Ammon's horn (tissue), 1 donor: ENCODE results near the gene JCHAIN.
A peak's percentile ranks its signal among the peaks of the same experiment; 100 is the strongest.
"Not testable (repeated sequence)": the region's sequence is repeated elsewhere in the genome, so short reads cannot be mapped to it uniquely, and the experiment has no call there.

ENCODE experiments used
- DNase-seq: peaks from one replicate; pipeline ENCODE4 v3.0.0-alpha.2; 2016; ENCODE audit warnings: low spot score

JCHAIN gene

DNA sequence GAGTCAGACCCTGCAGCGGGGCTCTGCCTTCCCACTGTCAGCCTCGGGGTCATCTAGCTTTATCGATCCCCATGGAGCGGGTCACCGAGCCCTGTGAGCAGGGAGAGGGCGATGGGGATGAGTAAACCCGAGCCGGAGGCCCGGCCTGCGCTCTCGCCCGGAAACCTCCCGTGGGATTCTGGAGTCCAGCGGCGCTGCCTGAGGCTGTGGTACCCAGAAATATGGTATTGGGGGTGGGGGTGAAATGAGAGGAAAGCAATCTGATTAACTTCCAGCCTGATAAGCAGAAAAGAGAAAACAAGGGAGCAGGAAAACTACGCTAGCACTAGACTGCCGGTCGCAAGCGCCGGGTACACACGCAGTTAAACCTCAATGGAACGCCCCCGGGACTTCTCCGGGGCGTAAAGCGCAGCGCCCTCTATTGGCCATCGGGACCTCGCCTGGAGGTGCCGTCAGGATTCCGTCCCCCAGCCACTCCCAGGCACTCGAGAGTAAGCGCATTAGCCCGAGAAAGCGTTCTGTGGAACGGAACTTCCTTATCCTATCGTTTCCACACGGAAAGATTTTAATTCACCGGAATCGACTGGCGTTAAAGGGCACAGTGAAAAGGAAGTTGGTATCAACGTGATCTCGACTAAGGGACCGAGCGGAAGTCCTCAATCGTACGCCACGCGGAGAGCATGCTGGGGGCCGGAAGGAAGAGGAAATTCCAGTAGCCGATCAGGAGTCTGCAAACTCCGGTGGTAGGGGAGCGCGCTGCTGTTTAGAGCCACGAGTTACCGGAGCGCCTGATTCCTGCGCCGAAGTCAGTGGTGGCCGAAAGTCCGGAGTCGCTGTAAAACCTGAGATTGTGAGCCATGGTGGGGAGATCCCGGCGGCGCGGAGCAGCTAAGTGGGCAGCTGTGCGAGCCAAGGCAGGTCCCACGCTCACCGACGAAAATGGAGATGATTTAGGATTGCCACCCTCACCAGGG is 21.8 kb upstream of the JCHAIN start, which contains the start of gene UTP3:
Gene UTP3, plus strand, starts transcription at position 712 of the 974 bp plus-strand sequence. Its CDS starts 146 bp downstream, at position 858.
- peak; percentile 99 for DNase-seq

DNA sequence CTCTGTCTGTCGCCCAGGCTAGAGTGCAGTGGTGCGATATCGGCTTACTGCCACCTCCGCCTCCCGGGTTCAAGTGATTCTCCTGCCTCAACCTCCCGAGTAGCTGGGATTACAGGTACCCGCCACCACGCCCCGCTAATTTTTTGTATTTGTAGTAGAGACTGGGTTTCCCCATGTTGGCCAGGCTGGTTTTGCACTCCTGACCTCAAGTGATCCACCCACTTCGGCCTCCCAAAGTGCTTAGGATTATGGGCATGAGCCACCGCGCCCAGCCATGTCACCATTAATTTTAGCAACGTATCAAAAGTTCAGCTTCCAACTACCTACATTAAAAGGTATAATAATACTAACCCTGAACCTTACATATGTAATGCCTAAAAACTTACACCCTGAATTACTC is 21.1 kb upstream of the JCHAIN start:
- peak; percentile 11 for DNase-seq

DNA sequence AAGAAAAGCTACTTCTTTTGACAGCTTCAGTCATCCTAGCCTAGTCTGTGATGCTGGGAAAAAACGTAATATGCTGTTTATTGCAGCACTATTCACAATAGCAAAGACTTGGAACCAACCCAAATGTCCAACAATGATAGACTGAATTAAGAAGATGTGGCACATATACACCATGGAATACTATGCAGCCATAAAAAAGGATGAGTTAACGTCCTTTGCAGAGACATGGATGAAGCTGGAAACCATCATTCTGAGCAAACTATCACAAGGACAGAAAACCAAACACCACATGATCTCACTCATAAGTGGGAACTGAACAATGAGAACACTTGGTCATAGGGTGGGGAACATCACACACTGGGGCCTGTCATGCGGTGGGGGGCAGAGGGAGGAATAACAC is 15.8 kb upstream of the JCHAIN start:
- not testable (repeated sequence) for DNase-seq

DNA sequence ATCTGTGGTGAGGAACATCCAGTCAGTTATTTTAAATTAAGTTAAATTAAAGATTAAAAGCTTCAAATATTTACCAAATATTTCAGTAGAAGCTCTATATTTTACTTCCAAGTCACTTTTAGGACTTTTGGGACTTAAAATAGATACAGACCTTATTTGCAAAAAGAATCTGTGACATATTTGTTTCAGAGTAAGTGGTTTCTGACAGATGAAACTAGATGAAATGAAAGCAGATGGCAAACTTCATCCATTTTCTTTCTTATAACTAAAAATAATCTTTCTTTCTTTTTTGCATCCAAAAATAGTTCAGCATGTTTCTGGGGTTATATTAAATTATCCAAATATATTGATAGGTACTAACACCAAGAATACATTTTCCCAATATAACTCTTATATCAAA is 15.4 kb upstream of the JCHAIN start:
- DNase-seq, result no peak

DNA sequence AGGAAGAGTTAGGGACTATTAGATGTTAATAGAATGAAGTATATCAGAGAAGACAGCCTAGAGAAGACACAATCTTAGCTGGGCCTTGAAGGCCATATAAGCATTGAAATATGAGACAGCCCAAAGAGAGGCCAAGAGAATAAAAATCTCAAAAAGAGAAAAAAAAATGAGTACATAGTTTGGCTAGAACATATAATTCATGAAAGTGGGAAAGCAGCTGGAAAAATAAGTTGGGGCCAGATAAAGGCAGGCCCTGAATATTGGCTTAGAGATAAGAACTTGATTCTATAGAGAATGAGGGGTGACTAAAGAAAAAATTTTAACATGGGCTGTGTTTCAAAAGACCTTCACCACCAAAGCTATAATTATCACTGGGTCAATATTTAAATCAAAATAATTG is 14.6 kb upstream of the JCHAIN start:
- DNase-seq, result no peak

DNA sequence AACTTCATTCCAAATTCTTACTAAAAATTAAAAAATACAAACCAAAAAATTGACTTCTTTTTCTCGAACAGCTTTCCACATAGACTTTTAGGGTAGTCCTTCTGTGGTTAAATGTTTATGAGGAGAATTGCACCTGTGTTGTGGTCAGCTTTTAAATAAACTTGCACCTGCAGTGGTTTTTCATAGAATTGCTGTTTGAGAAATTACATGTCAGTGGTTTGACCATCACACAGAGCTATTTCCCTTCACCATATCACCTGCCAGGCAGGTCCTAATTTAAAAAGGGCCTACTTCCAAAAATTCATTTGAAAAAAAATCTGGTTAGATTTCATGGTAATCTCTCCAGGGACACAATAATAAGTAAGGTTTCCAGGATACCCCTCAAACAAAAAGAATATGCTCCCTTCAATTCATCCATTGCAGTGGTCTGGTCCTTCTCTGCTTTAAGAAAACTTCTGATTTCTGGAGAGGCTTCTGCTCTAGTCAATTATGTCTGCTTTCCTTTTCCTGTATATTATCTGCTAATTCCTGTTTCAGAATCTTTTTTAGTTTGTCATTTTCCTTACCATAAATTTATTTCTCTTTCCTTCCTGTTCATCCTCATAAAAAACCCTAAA is 12.2 kb upstream of the JCHAIN start:
- DNase-seq, result no peak

DNA sequence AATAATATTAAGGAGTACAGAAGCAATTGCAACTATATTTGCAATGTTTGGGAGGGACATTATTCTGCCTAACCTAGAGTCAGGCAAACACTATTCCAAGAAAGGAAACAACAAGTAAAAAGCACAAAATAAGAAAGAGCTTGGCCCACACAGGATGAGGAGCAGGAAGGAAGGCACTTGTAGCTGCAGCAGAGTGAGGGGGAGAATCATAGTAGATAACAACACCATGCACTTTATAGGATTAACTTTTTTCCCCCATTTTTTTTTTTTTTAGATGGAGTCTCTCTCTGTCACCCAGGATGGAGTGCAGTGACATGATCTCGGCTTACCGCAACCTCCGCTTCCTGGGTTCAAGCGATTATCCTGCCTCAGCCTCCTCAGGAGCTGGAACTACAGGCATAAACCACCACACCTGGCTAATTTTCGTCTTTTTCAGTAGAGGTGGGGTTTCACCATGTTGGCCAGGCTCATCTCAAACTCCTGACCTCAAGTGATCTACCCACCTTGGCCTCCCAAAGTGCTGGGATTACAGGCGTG is 10.3 kb upstream of the JCHAIN start:
- no peak for DNase-seq

DNA sequence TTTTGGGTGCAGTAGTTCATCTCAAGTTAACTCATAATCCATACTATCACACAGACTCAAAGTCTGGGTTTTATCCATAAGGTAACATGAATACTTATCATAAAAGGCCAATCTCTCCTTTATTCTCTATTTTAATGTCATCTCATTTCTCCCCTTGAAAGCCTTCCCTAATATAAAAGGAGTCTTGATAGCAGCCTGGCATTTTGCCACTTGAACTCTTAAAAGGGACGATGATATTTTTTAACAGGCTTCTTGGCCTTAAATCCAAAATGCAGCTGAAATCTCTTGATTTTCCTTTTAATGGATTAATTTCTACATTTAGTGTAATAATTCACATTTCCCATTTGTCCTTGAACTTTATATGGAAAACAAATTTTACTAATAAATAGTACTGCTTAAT is 8.4 kb upstream of the JCHAIN start:
- no peak for DNase-seq

DNA sequence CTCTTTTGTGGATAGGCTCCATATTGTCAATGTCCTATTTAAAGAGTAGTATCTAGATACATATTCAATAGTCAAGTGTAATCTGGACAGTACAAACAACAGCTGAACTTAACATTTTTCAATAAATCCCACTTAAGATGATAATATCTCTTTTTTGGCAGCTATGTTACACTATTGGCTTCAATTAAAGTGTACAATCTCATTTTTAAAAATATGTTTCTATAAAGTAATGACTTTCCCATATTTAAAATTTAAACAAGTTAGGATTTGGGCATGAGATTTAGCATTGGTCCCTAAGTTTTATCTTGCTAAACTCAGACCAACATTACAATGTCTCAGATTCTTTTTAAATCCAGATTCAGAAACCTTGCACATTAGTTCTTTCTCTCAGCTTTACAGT is 7.9 kb upstream of the JCHAIN start:
- no peak for DNase-seq

DNA sequence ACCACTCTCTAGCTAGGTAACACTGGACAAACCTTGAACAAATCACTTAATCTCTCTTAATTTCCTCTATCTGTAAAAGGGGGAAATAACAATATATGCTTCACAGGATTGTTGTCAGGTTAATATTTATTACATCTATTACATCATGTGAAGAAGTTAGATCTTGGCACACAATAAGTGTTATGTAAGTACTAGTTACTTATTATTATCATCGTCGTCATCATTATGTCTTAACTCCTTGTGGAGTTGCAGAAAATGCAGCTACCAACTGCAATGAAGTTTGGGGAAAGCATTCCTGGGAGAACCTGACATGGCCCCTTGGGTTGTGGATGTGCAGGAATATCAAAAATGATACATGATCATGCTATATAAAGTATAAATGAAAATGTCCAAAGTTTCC is 4.8 kb upstream of the JCHAIN start:
- DNase-seq, result no peak

DNA sequence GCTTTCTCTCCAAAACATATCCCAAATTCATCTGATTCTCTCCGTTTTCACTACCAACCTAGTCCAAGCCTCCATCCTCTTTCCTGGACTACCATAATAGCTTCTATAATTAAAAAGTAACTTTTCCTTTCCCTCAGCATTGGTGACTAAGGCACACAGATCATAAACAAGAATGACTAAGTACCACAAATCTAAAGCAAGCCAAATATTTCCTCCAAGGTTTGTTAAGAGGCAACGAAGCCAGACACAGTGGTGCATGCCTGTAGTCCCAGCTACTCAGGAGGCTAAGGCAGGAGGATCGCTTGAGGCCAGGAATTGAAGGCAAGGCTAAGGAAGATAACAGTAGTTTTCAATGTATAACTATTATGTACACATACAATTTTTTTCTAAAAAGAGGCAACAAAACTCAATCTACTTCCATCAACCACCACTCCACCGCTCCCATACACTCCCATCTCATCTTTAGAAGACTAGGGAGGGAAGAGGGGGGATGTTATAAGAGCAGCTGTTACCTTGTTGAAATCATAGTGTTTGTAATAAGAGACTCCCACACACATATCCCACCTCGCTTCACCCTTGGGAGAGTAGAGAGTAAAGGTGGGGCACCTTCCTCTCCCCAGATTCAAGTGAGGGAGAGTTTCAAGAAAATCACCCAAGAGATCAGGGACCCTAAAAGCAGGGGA is 4.2 kb upstream of the JCHAIN start:
- DNase-seq, result no peak

DNA sequence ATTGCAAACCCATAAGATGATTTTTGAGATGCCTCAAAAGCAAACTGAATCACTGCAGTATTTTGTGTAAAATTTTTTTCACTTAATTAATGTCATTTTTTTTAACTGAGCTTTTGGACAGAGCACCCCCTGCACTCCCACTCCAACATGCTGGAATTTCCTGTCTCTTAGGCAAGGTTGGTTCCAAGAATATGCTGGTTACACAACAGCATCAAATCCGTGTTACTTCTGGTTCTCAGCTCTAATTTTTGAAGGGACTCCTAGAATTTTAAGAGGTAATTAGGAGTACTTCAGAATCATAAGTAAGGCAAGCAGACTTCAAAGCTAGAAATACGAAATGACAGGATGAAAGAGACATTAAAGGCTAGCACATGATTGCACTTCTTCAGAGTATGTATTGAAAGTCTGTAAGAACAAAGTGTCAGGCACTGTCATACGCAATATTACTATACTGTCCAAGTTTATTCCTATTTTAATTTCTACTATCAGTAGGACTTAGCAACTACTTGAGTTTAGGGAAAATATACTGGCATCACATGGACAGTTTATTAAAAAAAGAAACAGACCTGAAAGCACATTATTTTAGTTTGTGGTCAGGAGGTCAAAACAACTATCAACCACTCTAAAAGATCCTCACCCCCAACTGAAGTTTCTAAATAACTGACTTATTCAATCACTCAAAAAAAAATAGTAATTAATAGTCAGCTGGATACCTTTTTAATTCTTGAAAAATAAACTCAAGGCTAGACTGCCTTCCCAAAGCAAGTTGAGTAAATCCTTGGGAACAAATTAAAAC is 1.6 kb upstream of the JCHAIN start:
- no peak for DNase-seq

DNA sequence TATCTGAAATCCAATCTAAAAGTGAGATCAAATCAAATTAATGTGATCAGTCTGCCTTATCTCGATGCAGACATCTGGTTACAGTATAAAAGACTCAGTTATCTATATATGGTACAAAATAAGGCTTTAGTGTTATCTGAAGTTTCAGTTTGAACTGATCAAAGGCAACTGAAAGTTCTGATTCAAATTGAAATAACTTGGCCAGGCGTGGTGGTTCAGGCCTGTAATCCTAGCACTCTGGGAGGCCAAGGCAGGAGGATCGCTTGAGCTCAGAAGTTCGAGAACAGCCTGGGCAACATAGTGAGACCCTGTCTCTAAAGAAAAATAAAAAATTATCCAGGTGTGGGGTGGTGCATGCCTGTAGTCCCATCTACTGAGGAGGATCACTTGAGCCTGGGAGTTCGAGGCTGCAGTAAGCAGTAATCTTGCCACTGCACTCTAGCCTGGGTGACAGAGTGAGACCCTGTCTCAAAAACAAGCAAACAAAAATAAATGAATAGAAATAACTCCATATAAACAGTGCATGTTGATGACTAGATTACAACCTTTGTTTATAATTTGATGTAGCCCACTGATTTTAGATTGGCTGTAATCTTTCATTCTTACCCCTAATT is 4.9 kb downstream of the JCHAIN start:
- DNase-seq, result not testable (repeated sequence)

DNA sequence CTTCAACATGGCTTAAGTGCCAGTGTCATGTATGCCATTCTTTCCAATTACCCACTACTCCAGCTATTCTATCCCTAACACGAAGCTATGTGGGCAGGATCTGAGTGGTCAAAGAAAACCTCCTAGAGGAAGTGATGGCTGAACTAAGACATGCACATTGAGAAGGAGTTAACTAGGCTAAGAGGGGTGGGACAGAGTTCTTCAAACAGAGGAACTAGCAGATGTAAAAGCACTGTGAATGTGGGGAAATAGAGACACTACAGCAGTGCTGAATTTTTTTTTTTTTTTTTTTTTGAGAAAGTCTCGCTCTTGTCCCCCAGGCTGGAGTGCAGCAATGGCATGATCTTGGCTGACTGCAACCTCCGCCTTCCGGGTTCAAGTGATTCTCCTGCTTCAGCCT is 6.2 kb downstream of the JCHAIN start:
- DNase-seq, result no peak

DNA sequence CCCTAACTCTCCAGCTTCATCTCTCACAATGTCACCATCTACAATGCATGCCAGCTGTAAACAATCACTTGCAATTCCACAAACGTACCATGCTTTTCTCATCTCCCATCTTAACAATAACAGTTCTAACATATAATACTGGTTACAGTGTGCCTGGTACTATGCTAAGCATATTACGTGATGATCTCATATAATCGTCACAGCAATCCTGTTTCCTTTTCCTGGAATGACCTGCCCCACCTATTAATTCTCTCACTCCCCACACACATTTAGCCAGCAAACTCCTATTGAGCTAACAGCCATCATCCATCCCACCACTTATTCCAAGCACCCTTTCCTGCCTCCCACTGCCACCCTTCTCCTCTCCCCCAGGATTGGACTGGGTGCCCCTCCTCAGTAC is 7.9 kb downstream of the JCHAIN start:
- DNase-seq, result no peak

DNA sequence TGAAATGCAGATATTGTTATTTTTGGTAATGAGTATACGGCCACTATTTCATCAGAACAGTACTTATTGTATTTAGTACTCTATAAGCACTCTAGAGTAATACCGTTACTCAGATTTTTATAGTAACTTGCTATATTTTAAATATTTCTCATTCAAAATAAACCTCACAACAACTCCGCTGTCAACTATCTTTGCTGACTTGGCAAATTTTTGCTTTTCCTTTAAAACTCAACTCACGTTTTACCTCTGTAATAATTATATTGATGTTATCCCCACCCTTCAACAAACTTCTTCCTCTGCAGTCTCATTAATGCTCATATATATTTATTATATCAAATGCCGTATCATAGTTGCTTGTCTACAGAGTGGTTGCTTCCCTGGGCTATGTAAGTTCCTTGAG is 9.0 kb downstream of the JCHAIN start:
- DNase-seq, result no peak

DNA sequence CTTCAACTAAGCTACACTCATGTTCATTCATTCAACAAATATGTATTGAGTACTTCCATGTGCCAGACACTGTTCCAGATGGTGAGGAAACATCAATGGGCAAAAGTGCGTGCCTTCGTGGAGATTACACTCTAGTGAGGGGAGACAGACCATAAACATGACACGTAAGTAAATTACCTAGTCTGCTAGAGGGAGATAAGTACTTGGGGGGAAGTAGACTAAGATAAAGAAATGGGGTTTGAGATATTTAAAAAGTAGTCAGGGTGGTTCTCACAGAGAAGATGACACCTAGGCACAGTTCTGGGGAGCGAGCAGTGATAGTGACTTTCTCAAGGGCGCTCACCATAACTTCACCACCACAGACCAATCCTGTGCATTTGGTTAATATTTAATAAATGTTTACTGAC is 11.7 kb downstream of the JCHAIN start:
- no peak for DNase-seq

DNA sequence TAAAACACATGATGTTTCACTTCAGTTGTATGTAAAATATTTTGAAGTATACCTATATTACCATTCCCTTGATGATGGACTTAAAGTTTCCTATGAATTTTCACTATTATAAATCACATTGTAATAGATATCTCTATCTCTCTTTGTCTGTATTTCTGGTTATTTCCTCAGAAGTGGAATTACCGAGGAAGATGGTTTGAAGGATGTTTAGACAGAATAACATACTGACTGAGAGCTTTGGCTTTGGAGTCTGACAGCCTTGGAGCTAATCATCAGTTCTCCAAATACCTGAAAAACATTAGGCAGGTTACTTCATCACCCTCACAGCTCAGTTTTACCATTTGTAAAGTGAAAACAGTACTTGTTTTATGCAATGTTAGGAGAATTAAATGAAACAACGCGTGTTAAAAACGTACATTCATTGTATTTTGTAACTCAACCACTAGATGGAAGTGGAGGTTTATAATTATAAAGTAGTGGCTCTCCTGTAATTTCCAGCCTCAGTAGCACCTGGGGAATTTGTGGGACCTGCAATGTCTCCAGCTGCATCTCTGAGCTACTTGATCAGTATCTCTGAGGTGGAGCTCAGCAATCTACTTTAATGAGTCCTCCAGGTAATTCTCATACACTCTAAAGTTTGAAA is 14.3 kb downstream of the JCHAIN start:
- peak; percentile 11 for DNase-seq

DNA sequence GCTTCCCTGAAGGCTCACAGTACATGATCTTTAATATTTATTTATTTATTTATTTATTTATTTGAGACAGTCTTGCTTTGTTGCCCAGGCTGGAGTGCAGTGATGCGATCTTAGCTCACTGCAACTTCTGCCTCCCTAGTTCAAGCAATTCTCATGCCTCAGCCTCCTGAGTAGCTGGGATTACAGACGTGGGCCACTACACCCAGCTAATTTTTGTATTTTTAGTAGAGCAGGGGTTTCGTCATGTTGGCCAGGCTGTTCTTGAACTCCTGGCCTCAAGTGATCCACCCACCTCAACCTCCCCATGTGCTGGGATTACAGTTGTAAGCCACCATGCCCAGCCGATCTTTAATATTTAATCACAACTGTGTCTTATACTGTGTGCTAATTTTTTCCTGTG is 15.6 kb downstream of the JCHAIN start:
- DNase-seq, result not testable (repeated sequence)

DNA sequence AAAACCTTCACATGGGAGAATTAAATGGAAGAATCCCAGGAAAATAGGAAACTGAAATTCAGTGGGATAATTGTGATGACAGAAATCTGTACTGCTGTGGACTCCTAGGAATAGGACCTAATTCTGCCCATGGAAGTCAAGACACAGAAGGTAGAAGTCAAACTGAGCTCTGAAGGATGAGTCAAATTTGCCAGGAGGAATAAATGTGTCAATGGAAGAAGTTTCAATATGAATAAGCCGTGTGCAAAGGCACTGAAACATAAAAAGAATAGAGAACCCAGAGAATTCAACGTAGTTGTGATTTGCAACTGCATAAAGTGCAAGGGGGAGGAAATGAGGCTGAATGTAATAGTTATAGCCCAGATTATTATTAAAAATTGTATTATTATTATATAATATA is 26.1 kb downstream of the JCHAIN start:
- DNase-seq, result no peak
